ENCODE measurements around the gene CTSE. TPM values are rescaled to one million over a fixed set of nuclear protein-coding genes. Genes with fewer than 3 reads are reported as not detected.

The CTSE gene
- total RNA-seq, 1 experiment from 2014 or later, result not detected

DNA sequence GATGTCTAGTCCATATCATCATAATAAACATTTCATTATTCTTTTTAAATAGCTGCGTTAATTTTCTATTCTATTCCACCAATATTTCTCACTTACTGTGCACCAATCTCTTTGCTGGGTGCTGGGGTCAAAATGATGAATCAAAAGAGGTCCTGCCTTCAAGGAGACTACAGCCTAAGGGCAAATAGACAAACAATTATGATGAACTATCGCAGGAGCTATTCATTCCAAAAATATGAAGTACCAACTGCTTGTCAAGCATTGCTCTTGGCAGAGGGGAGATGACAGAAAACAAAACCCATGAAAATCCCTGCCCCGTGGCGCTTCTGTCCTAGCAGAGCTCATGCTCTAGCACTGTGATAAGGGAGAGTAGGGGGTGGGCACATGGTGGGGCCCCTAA is 51.6 kb downstream of the CTSE start:
- no peak overlapping the region for H3K4me3 ChIP-seq (ENCODE audit: low read depth in 2 of 2, low read length in 2 of 2)
- ChIA-PET POLR2A (interaction anchor here (0.7 kb wide), 1 partner anchor 180 kb away, joined by 4 read pairs; no protein-coding TSS in a partner anchor), CTCF (interaction anchor here (0.7 kb wide), 1 partner anchor 180 kb away, joined by 3 read pairs; no protein-coding TSS in a partner anchor)
- no peak overlapping the region for H3K27ac ChIP-seq (ENCODE audit: low read length)
- intact Hi-C loops (cut with micrococcal nuclease; ENCODE audit: unreplicated experiment) (no loop called here), in situ Hi-C loops (cut with HindIII; ENCODE audit: low pct_unique_long_range_greater_than_20kb, low sequenced_read_pairs) (no loop called here)
- no peaks in the 10 kb centered on the region for H3K4me1 ChIP-seq (ENCODE audit: control insufficient read depth, insufficient read depth, low read length)
- no peak for DNase-seq (ENCODE audit: low read depth, low spot score)
- H3K9me3 ChIP-seq (ENCODE audit: control insufficient read depth, insufficient read depth, low read depth, low read length), result no peaks in the 10 kb centered on the region
- H3K36me3 ChIP-seq (ENCODE audit: control insufficient read depth, insufficient read depth, low read length), result no peaks in the 10 kb centered on the region
- H3K27me3 ChIP-seq (ENCODE audit: control insufficient read depth, insufficient read depth, low read length), result no peaks in the 10 kb centered on the region
- TF ChIP-seq TCF7L2 (IDR thresholded peaks at IDR 0.05; ENCODE audit: low read depth, low read length), result no peak
- TF ChIP-seq SIN3A (IDR thresholded peaks at IDR 0.05; ENCODE audit: borderline replicate concordance, insufficient read depth, low read depth, low read length), result no peak
- TF ChIP-seq, protein P1, sequence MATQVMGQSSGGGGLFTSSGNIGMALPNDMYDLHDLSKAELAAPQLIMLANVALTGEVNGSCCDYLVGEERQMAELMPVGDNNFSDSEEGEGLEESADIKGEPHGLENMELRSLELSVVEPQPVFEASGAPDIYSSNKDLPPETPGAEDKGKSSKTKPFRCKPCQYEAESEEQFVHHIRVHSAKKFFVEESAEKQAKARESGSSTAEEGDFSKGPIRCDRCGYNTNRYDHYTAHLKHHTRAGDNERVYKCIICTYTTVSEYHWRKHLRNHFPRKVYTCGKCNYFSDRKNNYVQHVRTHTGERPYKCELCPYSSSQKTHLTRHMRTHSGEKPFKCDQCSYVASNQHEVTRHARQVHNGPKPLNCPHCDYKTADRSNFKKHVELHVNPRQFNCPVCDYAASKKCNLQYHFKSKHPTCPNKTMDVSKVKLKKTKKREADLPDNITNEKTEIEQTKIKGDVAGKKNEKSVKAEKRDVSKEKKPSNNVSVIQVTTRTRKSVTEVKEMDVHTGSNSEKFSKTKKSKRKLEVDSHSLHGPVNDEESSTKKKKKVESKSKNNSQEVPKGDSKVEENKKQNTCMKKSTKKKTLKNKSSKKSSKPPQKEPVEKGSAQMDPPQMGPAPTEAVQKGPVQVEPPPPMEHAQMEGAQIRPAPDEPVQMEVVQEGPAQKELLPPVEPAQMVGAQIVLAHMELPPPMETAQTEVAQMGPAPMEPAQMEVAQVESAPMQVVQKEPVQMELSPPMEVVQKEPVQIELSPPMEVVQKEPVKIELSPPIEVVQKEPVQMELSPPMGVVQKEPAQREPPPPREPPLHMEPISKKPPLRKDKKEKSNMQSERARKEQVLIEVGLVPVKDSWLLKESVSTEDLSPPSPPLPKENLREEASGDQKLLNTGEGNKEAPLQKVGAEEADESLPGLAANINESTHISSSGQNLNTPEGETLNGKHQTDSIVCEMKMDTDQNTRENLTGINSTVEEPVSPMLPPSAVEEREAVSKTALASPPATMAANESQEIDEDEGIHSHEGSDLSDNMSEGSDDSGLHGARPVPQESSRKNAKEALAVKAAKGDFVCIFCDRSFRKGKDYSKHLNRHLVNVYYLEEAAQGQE (IDR thresholded peaks at IDR 0.05; ENCODE audit: insufficient read depth in 1 of 2, low read depth in 2 of 2, low read length in 1 of 2), result no peak
- TF ChIP-seq, protein P2, sequence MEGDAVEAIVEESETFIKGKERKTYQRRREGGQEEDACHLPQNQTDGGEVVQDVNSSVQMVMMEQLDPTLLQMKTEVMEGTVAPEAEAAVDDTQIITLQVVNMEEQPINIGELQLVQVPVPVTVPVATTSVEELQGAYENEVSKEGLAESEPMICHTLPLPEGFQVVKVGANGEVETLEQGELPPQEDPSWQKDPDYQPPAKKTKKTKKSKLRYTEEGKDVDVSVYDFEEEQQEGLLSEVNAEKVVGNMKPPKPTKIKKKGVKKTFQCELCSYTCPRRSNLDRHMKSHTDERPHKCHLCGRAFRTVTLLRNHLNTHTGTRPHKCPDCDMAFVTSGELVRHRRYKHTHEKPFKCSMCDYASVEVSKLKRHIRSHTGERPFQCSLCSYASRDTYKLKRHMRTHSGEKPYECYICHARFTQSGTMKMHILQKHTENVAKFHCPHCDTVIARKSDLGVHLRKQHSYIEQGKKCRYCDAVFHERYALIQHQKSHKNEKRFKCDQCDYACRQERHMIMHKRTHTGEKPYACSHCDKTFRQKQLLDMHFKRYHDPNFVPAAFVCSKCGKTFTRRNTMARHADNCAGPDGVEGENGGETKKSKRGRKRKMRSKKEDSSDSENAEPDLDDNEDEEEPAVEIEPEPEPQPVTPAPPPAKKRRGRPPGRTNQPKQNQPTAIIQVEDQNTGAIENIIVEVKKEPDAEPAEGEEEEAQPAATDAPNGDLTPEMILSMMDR (IDR thresholded peaks at IDR 0.05), result no peak
- no peak for TF ChIP-seq POLR2AphosphoS5 (IDR thresholded peaks at IDR 0.05; ENCODE audit: low read depth, low read length)
- BruUV-seq (replicated peaks), result no TSS peak
- ATAC-seq, result 0 out of 2 replicates have a peak, but pooled peaks have one; percentile 23

DNA sequence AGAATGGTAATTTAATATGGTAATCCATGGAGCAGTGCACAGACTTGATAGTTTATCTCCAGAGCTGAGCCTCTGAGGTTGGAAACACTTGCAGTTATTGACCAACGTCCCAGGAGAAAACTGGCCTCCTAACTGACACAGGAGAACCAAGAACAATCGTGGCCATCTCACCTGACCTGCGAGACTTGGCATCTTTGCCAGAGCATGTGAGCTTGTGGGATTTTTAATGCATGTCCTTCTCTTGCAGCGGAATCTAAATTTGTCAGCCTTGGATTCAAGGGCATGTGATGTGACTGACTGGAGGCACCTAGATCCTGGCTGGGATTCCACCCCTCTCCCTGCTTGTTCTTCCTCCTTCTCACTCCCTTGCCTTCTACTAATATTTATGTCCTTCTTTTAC is 52.6 kb downstream of the CTSE start:
- no peak for ATAC-seq
- POLR2A ChIA-PET, result no interaction called here

More for the DNA sequence above, 52.6 kb downstream of the CTSE start:
- no peak overlapping the region for H3K4me3 ChIP-seq (ENCODE audit: low read depth in 2 of 2, low read length in 2 of 2)
- H3K36me3 ChIP-seq (ENCODE audit: control insufficient read depth, insufficient read depth, low read length), result no peaks in the 10 kb centered on the region
- TF ChIP-seq TCF7L2 (IDR thresholded peaks at IDR 0.05; ENCODE audit: low read depth, low read length) (no peak), SIN3A (IDR thresholded peaks at IDR 0.05; ENCODE audit: borderline replicate concordance, insufficient read depth, low read depth, low read length) (no peak), POLR2AphosphoS5 (IDR thresholded peaks at IDR 0.05; ENCODE audit: low read depth, low read length) (no peak)
- TF ChIP-seq, protein P2 (IDR thresholded peaks at IDR 0.05), result no peak
- TF ChIP-seq, protein P1 (IDR thresholded peaks at IDR 0.05; ENCODE audit: insufficient read depth in 1 of 2, low read depth in 2 of 2, low read length in 1 of 2), result no peak
- no peaks in the 10 kb centered on the region for H3K4me1 ChIP-seq (ENCODE audit: control insufficient read depth, insufficient read depth, low read length)
- intact Hi-C loops (cut with micrococcal nuclease; ENCODE audit: unreplicated experiment), result no loop called here
- DNase-seq (ENCODE audit: low read depth, low spot score), result no peak
- H3K27me3 ChIP-seq (ENCODE audit: control insufficient read depth, insufficient read depth, low read length), result no peaks in the 10 kb centered on the region
- no TSS peak for BruUV-seq (replicated peaks)
- CTCF ChIA-PET, result interaction anchor here (0.6 kb wide), 1 partner anchor 94 kb away, joined by 6 read pairs; no protein-coding TSS in a partner anchor
- H3K9me3 ChIP-seq (ENCODE audit: control insufficient read depth, insufficient read depth, low read depth, low read length), result no peaks in the 10 kb centered on the region
- no peak overlapping the region for H3K27ac ChIP-seq (ENCODE audit: low read length)
- in situ Hi-C loops (cut with HindIII; ENCODE audit: low pct_unique_long_range_greater_than_20kb, low sequenced_read_pairs), result no loop called here

Measured in Panc1 (cell line).